NCI-H2227 treated with DMSO at 0.1 percent for 48 hours (cell line): ENCODE data around the gene RPS27L.
"Not testable (repeated sequence)": the region's sequence is repeated elsewhere in the genome, so short reads cannot be mapped to it uniquely, and the experiment has no call there.

ENCODE experiments used
- DNase-seq: peaks from one replicate; lab custom pipeline; 2025; lab: John Stamatoyannopoulos, UW

The RPS27L gene

GRCh38 chr15:63140936-63141335, 16.3 kb downstream of the RPS27L start:
- DNase-seq = no peak

DNA sequence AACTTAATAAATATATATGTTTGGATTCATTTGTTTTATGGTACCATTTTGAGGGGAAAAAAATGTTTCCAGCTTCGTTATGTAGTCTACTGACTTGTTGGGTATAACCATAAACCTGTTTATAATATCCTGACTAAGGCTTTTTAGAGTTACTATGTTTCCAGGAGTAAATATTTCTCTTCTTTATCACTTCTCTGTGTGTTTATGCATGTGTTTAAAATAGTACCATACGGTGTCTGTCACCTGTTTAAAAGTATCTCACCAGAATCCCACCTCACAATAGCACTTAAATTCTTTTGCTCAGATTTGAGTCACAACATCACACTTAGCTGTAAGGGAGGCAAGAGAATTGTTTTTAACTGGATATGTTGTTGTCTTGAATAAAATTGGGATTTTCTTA, 20.5 kb downstream of the RPS27L start:
- DNase-seq = no peak

DNA sequence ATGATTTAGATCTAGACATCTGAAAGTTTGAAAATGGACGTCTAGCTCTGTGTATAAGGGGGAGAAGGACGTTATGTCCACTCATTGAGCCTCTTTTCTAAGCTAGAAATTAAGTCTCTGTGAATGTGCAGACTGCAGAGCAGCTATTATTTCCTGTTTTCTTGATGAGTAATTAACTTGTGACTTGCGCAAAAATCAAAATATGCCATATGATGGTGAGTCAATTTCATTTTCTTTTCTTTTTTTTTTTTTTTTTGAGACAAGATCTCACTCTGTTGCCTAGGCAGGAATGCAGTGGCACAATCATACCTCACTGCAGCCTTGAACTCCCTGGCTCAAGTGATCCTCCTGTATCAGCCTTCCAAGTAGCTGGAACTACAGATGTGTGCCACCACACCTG, 21.5 kb downstream of the RPS27L start:
- DNase-seq = no peak

DNA sequence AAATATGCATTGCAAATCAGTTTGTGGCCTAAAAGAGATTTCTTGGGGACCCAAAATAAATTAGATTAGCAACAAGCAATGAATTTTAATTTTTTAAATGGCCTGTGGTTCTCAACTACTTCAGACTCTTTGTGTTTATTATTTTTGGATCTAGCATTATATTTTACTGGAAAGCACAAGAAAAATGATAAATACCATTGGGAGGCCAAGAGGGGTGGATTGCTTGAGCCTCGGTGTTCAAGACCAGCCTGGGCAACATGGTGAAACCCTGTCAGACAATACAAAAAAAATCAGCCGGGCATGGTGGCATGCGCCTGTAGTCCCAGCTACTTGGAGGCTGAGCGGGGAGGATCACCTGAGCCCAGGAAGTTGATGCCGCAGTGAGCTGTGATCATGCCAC, 22.0 kb downstream of the RPS27L start:
- DNase-seq = no peak

DNA sequence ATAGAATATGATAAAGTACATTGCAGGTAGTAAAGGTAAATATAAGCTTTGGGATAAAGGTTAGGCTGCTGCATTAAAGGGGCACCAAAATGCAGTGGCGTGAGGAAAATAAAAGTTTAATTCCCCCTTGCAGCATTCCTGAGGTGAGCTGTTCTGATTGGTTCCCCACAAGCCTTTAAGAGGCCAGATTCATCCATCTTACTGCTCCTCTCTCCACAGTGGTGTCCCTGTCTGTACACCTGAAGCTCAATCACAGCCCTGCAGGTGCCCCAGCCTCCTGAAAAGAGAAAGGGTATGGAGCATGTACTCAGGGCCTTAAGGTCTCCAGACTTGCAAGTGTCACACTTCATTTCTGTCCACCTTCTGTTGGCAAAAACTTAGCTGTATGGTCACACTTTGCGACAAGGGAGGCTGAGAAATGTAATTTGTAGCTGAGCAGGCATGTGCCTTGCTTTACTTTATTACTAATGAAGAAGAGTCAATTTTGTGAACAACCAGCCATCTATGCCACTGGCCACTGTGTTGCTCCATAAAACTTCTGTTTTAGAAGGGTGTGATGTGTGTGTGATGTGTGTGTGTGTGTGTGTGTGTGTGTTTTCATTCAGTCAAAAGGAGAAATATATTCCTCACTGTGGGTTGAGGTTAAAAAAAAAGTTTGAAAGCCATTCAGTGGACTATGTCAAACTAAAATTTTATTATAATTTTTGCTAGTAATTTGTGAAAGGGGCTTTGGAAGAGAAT, 22.9 kb downstream of the RPS27L start:
- no peak for DNase-seq

DNA sequence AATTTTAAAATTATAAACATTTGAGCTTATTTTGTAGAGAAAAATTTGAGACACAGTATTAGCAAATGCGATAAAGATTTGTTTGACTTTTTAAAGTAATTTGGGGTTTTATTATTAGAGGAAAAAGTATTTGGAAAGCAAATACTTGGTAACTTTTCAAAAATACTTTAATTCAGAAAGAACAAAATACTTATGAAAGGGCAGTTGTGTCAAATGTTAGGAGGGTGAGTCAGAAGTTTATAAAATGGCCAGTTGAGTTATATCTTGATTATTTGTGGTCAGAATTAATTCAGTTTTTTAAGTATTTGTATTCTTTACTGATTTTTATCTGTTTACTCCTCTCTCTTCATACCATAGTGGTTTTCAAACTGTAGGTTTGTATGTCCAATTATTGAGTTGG, 23.5 kb downstream of the RPS27L start:
- DNase-seq = no peak

DNA sequence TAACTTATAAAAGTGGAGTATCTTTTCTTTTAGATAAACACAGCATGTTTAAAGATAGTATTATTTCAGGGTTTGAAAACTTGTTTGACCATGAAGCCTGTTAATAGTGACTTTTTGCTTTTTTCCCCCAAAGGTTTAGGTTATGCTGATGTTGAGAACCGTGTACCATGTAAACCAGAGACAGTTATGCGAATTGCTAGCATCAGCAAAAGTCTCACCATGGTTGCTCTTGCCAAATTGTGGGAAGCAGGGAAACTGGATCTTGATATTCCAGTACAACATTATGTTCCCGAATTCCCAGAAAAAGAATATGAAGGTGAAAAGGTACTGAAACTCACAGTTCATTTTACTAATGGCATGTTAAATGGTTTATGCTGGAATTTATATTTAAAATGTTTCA, 30.6 kb downstream of the RPS27L start:
- DNase-seq = no peak

DNA sequence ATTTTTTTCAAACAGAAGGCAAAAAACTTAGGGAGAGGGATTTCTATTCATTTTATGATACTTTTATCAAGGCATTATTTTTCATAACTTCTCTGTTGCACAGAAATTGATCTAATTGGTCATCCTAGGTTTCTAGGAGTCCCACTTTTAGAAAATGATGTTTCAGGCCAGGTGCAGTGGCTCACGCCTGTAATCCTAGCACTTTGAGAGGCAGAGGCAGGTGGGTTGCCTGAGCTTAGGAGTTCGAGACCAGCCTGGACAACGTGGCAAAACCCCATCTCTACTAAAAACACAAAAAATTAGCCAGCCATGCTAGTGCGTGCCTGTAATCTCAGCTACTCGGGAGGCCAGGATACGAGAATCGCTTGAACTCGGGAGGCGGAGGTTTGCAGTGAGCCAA, 32.8 kb downstream of the RPS27L start:
- DNase-seq = no peak

DNA sequence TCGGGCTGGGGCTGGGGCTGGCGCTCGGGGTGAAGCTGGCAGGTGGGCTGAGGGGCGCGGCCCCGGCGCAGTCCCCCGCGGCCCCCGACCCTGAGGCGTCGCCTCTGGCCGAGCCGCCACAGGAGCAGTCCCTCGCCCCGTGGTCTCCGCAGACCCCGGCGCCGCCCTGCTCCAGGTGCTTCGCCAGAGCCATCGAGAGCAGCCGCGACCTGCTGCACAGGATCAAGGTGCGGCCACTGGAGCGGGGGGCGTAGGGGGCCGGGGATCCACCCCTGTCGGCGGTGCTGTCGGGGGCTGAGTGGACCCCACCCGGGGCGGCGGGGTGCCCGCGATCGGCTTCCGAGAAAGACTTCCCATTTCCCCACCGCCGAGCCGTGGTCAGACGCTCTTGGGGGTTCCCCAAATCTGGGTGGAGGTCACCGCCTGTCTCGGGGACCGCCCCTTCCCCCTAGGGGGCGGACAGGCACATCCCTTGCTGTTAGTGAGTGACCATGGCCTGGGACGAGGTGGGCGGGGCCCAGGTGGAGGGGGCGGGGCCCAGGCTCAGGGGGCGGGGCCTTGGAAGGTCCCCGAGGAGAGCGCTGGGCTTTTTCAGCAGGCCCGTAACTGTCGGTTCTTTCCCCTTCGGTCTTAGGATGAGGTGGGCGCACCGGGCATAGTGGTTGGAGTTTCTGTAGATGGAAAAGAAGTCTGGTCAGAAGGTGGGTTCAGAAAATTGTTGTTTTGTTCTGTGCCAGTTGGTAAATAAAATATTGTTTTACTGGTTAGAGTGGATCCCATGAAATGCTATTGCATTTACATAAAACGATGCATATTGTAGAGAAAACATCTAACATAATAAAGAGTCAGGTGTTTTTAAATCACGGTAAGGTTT, 35.0 kb downstream of the RPS27L start:
- peak; percentile 36 for DNase-seq

DNA sequence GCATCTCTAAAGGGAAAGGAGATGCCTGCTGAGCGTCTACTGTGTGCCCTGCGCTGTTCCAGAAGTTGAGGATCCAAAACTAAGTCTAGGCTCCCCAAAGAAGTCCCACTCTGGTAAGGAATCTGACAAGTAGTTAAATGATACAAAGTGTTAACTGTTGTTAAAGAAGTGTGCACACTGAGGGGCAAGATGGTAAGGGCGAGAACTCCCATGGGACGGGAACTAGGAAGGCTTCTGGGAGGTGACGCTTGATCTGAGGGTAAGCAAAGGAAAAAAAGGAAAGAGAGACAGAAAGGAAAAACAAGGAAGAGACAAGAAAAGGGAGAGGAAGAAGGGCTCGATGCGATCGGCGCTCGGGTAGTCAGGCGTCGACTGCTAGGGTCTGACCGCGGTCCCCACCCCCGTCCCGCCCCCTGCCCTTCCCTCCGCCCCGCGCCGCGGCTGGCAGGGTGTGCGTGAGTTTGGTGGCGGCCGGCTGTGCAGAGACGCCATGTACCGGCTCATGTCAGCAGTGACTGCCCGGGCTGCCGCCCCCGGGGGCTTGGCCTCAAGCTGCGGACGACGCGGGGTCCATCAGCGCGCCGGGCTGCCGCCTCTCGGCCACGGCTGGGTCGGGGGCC, 35.8 kb downstream of the RPS27L start, which contains the start of gene LACTB:
Gene LACTB, plus strand, starts transcription at position 480 of the 620 bp plus-strand sequence. Its CDS starts 11 bp downstream, at position 491.
- DNase-seq = peak; percentile 45

DNA sequence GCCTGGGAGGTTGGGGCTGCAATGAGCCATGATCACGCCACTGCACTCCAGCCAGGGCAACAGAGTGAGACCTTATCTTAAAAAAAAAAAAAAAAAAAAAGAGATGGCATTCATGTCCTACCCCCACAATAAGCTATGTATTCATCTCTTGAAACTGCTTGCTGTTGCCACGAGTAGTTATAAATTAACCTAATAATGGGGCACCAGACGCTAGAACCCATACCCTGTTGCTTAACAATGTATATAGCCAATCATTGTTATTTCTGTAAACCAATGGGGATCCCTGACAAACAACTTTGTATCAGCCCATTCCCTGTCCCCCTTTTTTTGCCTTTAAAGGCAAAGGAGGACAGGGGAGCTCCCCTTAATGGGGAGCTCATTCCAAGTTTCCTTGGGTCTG, 38.4 kb downstream of the RPS27L start:
- DNase-seq = no peak

DNA sequence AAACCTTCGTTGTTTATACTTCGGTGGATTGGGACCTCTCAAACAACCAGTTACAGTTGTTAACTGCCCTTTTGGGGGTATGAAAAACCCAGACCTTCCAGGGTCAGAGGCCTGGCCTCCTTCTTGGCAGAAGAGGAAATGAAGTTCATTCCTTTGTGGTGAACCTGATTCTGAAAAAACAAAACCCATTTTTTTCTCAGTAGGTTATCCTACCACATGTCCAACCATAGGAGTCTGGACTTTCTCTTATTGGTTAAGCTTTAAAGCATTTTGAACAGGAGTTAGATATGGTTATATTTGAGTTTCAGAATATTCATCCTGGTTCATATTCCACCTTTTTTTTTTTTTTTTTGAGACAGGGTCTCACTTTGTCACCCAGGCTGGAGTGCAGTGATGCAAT, 42.8 kb downstream of the RPS27L start:
- no peak for DNase-seq

DNA sequence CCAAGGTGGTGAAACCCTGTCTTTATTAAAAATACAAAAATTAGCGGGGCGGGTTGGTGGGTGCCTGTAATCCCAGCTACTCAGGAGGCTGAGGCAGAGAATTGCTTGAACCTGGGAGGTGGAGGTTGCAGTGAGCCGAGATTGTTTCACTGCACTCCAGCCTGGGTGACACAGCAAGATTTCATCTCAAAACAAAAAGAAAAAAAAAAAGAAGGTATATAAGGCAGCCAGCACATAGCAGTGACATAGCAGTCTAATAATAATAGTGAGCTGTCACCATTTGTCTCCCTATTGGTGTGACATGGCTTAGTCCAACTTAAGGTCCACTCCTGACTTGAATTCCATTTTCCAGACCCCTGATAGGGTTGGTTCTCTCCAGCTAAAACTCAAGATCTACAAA, 44.4 kb downstream of the RPS27L start:
- DNase-seq = no peak

- DNase-seq = no peak
Observed at GRCh38 chr15:63111481-63111880, 45.8 kb downstream of the RPS27L start.

- DNase-seq = no peak
Observed at GRCh38 chr15:63110428-63111026, 46.8 kb downstream of the RPS27L start.

DNA sequence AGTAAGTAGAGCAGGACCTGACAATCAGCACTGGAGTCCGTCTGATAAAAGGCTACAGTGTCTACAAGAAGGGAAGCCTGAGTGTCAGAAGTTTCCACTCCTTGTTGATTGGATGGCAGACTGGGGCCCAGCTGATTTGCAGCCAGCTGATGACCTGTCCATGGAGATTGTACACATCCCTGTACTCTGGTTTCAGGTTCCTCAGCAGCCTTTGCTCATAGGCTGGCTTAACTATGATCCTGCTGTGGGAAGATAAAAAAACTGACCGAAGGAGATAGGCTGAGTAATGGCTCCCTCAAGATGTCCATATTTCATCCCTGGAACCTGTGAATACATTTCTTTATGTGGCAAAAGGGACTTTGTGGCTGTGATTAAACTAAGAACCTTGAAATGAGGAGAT, 47.4 kb downstream of the RPS27L start:
- DNase-seq = no peak

DNA sequence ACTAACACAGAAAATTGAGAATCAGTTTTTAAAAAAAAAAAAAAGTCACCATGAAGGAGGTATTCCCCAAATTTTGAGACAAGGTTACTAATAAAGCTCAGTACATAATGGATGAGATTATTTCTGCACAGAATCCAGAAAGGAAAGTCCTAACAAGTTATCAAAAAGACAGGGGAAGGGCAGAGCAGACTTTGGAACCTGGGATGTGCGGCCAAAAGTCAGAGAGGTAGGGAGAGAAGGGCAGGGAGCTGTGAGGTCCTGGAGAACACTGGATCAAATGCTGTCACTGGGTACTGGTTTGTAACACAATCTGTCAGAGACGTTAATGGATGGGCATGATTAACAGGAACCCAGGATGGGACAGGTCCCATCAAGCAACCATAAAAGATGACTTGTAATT, 47.8 kb downstream of the RPS27L start:
- DNase-seq = no peak

DNA sequence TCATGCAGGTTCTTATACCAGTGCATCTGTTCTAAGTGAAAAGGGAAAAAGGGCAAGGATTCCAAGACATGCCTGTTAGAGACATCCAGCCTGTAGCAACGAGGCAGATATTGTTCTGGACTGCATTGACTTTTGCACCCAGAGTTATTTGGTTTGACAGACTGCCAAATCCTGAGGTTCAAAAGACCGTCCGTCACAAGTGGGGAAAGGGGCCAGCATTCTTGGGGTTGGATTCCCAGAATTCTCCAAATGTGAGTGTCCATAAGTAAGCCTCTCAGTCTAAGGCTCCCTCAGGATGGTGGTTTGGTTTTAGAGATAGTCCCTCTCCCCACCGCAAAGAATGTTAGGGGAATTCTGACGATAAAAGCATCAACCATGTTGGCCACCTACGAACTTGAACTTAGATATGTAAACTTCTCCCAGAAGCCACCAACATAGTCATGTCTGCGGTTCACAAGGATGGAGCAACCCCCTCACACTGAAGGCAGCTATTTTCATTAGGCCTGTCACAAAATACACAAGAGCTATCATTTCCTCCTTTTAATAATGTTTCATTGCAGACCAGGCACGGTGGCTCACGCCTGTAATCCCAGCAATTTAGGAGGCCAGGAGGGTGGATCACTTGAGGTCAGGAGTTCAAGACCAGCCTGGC, 49.3 kb downstream of the RPS27L start:
- no peak for DNase-seq

DNA sequence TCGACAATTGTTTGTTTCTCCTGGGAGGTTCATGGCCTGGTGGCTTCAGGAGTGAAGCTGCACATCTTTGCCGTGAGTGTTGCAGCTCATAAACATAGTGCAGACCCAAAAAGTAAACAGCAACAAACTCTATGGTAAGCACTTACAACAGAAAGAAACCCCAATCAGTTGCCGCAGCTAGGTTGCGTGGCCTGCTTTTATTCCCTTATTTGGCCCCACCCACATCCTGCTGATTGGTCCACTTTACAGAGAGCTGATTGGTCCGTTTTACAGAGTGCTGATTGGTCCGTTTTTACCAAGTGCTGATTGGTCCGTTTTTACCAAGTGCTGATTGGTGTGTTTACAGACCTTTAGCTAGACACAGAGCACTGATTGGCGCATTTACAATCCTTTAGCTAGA, 51.9 kb downstream of the RPS27L start:
- DNase-seq = not testable (repeated sequence)

GRCh38 chr15:63104727-63105126, 52.5 kb downstream of the RPS27L start:
- DNase-seq = no peak

GRCh38 chr15:63103416-63103815, 53.9 kb downstream of the RPS27L start:
- no peak for DNase-seq

DNA sequence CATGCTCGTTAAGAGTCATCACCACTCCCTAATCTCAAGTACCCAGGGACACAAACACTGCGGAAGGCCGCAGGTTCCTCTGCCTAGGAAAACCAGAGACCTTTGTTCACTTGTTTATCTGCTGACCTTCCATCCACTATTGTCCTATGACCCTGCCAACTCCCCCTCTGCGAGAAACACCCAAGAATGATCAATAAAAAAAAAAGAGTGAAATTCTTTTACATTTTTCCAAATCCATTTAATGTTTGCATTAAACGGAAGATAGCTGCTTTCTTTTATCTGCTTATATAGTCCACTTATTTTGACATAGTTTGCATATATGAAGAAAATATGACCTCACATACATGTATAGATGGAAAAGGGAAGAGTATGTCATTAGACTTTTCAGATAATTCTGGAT, 57.7 kb downstream of the RPS27L start:
- not testable (repeated sequence) for DNase-seq
